ENCODE results near the gene ANKS1B.

ANKS1B gene

GRCh38 chr12:99926511-99927169, 58.1 kb downstream of the ANKS1B start:
- TF ChIP-seq GATA1 (IDR thresholded peaks at IDR 0.05; ENCODE audit: low read depth, low read length): no peak
- DNase-seq: no peak

GRCh38 chr12:99920353-99920960, 64.3 kb downstream of the ANKS1B start:
- DNase-seq: no peak
- no peak for TF ChIP-seq GATA1 (IDR thresholded peaks at IDR 0.05; ENCODE audit: low read depth, low read length)

- no peak for DNase-seq
- TF ChIP-seq POLR2A (IDR thresholded peaks at IDR 0.05; ENCODE audit: low read length) (no peak), GATA1 (IDR thresholded peaks at IDR 0.05; ENCODE audit: low read depth, low read length) (no peak)
Measured at GRCh38 chr12:99917711-99918402, 66.9 kb downstream of the ANKS1B start.

DNA sequence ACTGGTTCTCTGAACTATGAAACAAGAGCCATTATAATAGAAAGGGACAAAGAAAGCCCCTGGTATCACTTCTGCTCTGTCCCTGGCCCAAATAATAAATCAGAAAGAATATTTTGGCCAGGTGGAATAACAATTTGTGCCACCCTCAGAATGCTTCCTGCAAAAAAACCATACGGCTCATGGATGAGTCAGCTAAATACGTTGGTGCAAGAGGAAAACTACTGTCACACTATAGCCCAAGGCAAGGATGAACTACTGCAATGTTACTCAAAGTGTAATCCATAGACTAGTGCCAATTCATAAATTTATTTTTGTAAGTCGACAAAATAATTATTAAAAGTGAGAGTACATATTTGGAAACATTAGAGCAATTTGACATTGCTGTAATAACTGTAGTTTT, 68.2 kb downstream of the ANKS1B start:
- DNase-seq: no peak
- TF ChIP-seq POLR2A (IDR thresholded peaks at IDR 0.05; ENCODE audit: low read length): no peak
- no peak for TF ChIP-seq GATA1 (IDR thresholded peaks at IDR 0.05; ENCODE audit: low read depth, low read length)

DNA sequence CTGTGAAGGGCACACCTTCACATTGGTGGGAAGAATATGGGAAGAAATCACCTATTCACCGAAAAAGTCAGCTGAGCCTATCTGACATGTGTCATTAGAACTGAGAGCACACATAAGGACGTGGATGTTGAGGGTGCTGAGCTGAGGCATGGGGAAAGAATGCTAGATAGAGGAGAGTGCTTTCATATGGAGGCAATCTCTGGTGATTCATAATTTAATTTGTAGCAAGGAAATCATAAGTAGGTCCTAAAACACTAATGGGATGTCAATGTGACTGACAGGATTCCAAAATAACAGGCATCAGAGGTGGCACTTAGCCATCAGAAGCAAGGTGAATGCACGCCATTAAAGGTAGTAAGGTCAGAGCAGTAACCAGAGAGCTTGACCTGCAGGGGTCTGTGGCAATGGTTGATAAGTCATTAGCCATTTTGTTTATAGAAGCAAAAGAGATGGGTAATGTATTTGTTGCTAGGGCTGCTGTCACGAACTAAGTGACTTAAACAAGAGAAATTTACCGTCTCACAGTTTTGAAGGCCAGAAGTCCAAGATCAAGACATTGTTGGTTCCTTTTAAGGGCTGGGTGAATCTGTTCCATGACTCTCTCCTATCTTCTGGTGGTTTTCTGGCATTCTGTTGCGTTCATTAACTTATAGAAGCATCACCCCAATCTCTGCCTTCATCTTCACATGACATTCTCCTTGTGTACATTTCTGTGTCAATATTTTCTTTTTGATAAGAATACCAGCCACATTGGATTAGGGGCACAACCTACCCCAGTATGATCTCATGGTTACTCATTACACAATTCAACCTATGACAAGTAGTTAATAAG, 69.3 kb downstream of the ANKS1B start:
- TF ChIP-seq GATA1 (IDR thresholded peaks at IDR 0.05; ENCODE audit: low read depth, low read length) (no peak), POLR2A (IDR thresholded peaks at IDR 0.05; ENCODE audit: low read length) (no peak)
- DNase-seq: no peak

GRCh38 chr12:99914206-99914605, 70.5 kb downstream of the ANKS1B start:
- TF ChIP-seq POLR2A (IDR thresholded peaks at IDR 0.05; ENCODE audit: low read length): no peak
- no peak for TF ChIP-seq GATA1 (IDR thresholded peaks at IDR 0.05; ENCODE audit: low read depth, low read length)
- no peak for DNase-seq

DNA sequence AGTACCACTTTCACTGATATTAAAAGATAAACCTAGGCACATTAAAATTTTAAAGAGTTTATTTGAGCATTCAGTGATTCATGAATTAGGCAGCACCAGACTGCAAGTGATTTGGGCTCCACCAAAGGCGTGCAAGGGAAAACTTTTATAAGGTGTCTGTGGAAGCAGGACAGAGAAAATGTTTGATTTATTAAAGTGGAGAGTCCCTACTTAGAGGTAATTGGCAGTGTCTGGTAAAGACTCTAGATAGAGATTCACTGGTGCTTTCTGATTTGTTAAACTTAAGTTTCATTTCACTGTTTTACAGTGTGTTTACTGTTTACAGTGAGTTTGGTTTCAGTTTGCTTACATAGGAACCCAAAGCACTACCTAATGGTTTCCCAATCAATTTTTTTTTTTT, 72.8 kb downstream of the ANKS1B start:
- no peak for TF ChIP-seq POLR2A (IDR thresholded peaks at IDR 0.05; ENCODE audit: low read length)
- DNase-seq: no peak

GRCh38 chr12:99911081-99911480, 73.7 kb downstream of the ANKS1B start:
- no peak for DNase-seq
- no peak for TF ChIP-seq POLR2A (IDR thresholded peaks at IDR 0.05; ENCODE audit: low read length)
- no peak for TF ChIP-seq GATA1 (IDR thresholded peaks at IDR 0.05; ENCODE audit: low read depth, low read length)

- TF ChIP-seq POLR2A (IDR thresholded peaks at IDR 0.05; ENCODE audit: low read length) (no peak), GATA1 (IDR thresholded peaks at IDR 0.05; ENCODE audit: low read depth, low read length) (no peak)
- no peak for DNase-seq
Measured at GRCh38 chr12:99910342-99910741, 74.4 kb downstream of the ANKS1B start.

DNA sequence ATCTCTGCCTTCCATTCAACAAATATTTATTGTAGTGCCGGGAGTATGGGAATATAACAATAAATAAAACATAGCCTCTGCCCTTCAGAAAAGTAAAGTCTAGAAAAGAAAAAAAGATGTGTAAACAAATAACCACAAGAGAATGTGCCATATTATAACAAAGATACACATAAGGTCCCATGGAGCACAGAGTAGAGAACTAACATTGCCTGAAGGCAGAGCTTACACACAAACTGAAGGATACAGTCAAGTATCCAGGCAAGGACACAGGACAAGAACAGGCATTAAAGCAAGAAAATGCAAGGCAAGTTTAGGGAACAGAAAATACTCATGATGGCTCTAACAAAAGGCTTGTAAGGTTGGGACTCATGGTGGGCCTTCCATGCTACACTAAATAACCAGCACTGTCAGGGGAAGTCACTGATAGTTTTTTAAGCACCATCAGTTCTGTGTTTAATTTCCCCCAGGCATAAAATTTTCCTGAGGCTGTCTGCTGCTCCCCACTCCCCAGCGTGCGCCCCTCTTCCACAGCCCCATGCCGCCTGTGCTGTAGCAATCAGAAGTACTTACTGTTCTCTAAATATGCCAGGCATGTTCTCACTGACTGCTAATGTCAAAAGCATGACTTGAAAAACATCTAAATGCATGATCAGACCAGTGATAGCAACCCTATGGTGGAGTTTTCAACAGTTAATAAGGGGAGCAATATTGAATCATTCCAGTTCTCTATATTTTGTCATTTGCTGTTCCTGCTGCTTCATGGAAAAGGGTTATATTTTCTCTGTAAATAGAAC, 77.8 kb downstream of the ANKS1B start:
- DNase-seq: no peak

GRCh38 chr12:99901181-99901580, 83.6 kb downstream of the ANKS1B start:
- TF ChIP-seq GATA1 (IDR thresholded peaks at IDR 0.05; ENCODE audit: low read depth, low read length): no peak
- TF ChIP-seq POLR2A (IDR thresholded peaks at IDR 0.05; ENCODE audit: low read length): no peak
- DNase-seq: no peak

More for the DNA sequence above, 77.8 kb downstream of the ANKS1B start:
- TF ChIP-seq POLR2A (IDR thresholded peaks at IDR 0.05; ENCODE audit: low read length) (no peak), GATA1 (IDR thresholded peaks at IDR 0.05; ENCODE audit: low read depth, low read length) (no peak)

DNA sequence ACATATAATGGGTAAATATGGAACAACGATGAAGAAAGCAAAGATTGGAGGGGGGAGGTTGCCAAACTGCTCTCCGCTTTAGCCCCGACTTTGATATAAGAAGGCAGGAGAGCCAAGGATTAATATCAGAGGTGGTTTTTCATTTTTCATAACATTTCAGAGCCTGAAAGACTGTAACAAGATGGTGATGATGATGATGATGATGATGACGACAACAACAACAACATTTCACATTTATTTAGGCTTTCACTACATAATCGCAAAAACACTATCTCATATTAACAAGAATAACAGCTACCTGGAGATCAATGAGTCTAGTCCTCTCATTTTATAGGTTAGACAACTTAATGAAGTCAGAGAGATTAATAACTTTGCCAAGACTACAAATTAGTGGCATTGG, 86.1 kb downstream of the ANKS1B start:
- DNase-seq: no peak
- no peak for TF ChIP-seq POLR2A (IDR thresholded peaks at IDR 0.05; ENCODE audit: low read length)
- no peak for TF ChIP-seq GATA1 (IDR thresholded peaks at IDR 0.05; ENCODE audit: low read depth, low read length)

GRCh38 chr12:99879439-99879838, 105.3 kb downstream of the ANKS1B start:
- DNase-seq: no peak
- TF ChIP-seq GATA1 (IDR thresholded peaks at IDR 0.05; ENCODE audit: low read depth, low read length) (no peak), POLR2A (IDR thresholded peaks at IDR 0.05; ENCODE audit: low read length) (no peak)

Measured in erythroblast (primary cell).